ENCODE measurements around the gene MAP3K12.
"Not testable (repeated sequence)": the region's sequence is repeated elsewhere in the genome, so short reads cannot be mapped to it uniquely, and the experiment has no call there.

The MAP3K12 gene

GRCh38 chr12:53481458-53481857 lies 17.8 kb downstream of the MAP3K12 start:
- not testable (repeated sequence) for H3K9ac ChIP-seq (ENCODE audit: low read length in 2 of 2); H3K4me3 ChIP-seq (ENCODE audit: low read length in 2 of 2); H3K27me3 ChIP-seq (ENCODE audit: control insufficient read depth in 1 of 2, insufficient read depth in 2 of 2, low read length in 2 of 2); H3K9me3 ChIP-seq (ENCODE audit: control insufficient read depth in 2 of 2, low read length in 2 of 2); H3K4me1 ChIP-seq (ENCODE audit: control insufficient read depth, insufficient read depth, low read length); H3K27ac ChIP-seq (ENCODE audit: low read length)
- peaks cover 48 to 66% of the 10 kb centered on the region in 2 donors for H3K36me3 ChIP-seq (ENCODE audit: control insufficient read depth in 2 of 2, insufficient read depth in 2 of 2, low read length in 2 of 2)

DNA sequence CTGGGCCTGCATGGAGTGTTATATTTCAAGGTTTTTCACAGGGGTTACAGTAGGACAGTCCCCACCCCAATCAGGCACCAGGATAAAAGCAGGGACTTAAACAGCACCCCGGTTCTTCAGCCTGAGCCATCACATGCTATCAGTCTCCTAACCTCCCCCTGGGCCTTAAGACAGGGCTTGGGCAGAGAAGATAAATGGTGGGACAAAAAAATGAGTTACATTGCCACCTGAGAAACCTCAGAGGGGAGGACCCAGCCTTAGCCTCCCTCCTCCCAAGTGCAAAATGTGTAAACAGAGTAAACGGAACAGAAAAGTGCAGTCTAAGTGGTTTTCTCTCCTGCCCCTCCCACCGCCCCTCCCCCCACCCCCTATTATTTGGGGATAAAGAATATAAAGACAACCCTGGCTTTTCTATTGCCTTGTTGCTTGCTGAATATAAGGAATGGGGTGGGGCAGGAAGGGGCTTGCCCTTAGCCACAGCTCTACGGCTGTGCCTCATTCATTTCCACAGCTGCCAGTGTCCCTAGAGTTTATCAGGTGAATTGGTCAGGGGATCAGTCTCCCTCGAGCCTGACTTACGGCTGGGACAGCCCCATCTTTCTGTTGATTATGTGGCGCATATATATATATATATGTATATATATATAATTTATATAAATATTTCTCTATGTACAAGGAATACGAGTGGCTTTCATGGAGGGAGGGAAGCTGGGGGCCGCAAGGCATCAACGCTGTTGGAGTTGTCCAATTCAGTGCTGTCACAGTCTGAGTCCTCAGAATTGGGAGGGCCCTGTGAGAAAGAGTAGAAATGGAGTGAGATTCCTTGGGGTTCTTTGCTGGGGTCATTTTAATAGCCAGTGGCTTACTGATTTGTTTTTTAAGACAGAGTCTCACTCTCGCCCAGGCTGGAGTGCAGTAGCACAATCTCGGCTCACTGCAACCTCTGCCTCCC lies 18.5 kb downstream of the MAP3K12 start:
- H3K4me3 ChIP-seq (ENCODE audit: low read length in 2 of 2), result no peak overlapping the region
- no peak overlapping the region for H3K9ac ChIP-seq (ENCODE audit: low read length in 2 of 2)
- H3K9me3 ChIP-seq (ENCODE audit: control insufficient read depth in 2 of 2, low read length in 2 of 2), result no peaks in the 10 kb centered on the region
- peaks cover 51 to 67% of the 10 kb centered on the region in 2 donors for H3K36me3 ChIP-seq (ENCODE audit: control insufficient read depth in 2 of 2, insufficient read depth in 2 of 2, low read length in 2 of 2)
- H3K4me1 ChIP-seq (ENCODE audit: control insufficient read depth, insufficient read depth, low read length), result no peaks in the 10 kb centered on the region
- no peaks in the 10 kb centered on the region for H3K27me3 ChIP-seq (ENCODE audit: control insufficient read depth in 1 of 2, insufficient read depth in 2 of 2, low read length in 2 of 2)
- no peak overlapping the region for H3K27ac ChIP-seq (ENCODE audit: low read length)

DNA sequence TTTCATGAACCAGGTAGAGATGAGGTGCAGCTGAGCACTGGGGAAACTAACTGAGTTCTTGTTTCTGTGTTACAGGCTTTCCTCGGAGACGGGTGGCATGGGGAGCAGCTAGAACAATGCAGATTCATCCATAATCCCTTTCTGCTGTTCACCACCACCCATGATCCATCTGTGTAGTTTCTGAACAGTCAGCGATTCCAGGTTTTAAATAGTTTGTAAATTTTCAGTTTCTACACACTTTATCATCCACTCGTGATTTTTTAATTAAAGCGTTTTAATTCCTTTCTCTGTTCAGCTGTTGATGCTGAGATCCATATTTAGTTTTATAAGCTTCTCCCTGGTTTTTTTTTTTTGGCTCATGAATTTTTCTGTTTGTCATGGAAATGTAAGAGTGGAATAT lies 19.9 kb downstream of the MAP3K12 start:
- peaks cover 61 to 69% of the 10 kb centered on the region in 2 donors for H3K36me3 ChIP-seq (ENCODE audit: control insufficient read depth in 2 of 2, insufficient read depth in 2 of 2, low read length in 2 of 2)

GRCh38 chr12:53478865-53479264 lies 20.4 kb downstream of the MAP3K12 start:
- Histone ChIP-seq H3K4me3 (ENCODE audit: low read length in 2 of 2) (no peak overlapping the region), H3K27me3 (ENCODE audit: control insufficient read depth in 1 of 2, insufficient read depth in 2 of 2, low read length in 2 of 2) (no peaks in the 10 kb centered on the region), H3K9ac (ENCODE audit: low read length in 2 of 2) (no peak overlapping the region), H3K36me3 (ENCODE audit: control insufficient read depth in 2 of 2, insufficient read depth in 2 of 2, low read length in 2 of 2) (peaks cover 63 to 65% of the 10 kb centered on the region in 2 donors), H3K9me3 (ENCODE audit: control insufficient read depth in 2 of 2, low read length in 2 of 2) (no peaks in the 10 kb centered on the region), H3K4me1 (ENCODE audit: control insufficient read depth, insufficient read depth, low read length) (peaks cover 9% of the 10 kb centered on the region), H3K27ac (ENCODE audit: low read length) (no peak overlapping the region)

More for the DNA sequence above, 19.9 kb downstream of the MAP3K12 start:
- no peak overlapping the region for H3K4me3 ChIP-seq (ENCODE audit: low read length in 2 of 2)
- no peak overlapping the region for H3K27ac ChIP-seq (ENCODE audit: low read length)
- H3K4me1 ChIP-seq (ENCODE audit: control insufficient read depth, insufficient read depth, low read length), result peaks cover 9% of the 10 kb centered on the region
- no peak overlapping the region for H3K9ac ChIP-seq (ENCODE audit: low read length in 2 of 2)
- no peaks in the 10 kb centered on the region for H3K27me3 ChIP-seq (ENCODE audit: control insufficient read depth in 1 of 2, insufficient read depth in 2 of 2, low read length in 2 of 2)
- H3K9me3 ChIP-seq (ENCODE audit: control insufficient read depth in 2 of 2, low read length in 2 of 2), result no peaks in the 10 kb centered on the region

- Histone ChIP-seq H3K36me3 (ENCODE audit: control insufficient read depth in 2 of 2, insufficient read depth in 2 of 2, low read length in 2 of 2) (peaks cover 57 to 67% of the 10 kb centered on the region in 2 donors), H3K9me3 (ENCODE audit: control insufficient read depth in 2 of 2, low read length in 2 of 2) (no peaks in the 10 kb centered on the region), H3K27me3 (ENCODE audit: control insufficient read depth in 1 of 2, insufficient read depth in 2 of 2, low read length in 2 of 2) (no peaks in the 10 kb centered on the region), H3K4me3 (ENCODE audit: low read length in 2 of 2) (no peak overlapping the region), H3K4me1 (ENCODE audit: control insufficient read depth, insufficient read depth, low read length) (peaks cover 11% of the 10 kb centered on the region), H3K9ac (ENCODE audit: low read length in 2 of 2) (no peak overlapping the region), H3K27ac (ENCODE audit: low read length) (no peak overlapping the region)
Measured at GRCh38 chr12:53476769-53477209, 22.5 kb downstream of the MAP3K12 start.

DNA sequence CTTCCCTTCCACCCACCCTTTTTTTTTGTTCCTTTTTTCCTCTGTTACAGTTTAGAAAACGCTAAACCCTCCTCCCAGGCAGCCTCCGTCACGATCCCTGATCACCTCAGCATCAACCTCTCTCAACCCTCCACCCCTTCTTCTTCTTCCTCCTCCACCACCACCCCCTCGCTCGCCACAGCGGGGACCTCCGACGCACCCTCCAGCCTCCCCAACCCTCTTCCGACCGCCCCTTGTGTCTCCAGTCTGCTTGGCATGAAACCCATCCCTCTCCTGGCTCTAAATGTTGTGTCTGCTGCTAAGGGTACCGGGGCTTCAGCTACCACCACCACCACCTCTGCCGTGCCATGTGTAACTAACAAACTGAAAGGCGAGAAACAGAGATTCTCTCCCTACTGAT lies 24.4 kb downstream of the MAP3K12 start:
- H3K27ac ChIP-seq (ENCODE audit: low read length), result no peak overlapping the region
- H3K4me3 ChIP-seq (ENCODE audit: low read length in 2 of 2), result no peak overlapping the region
- H3K4me1 ChIP-seq (ENCODE audit: control insufficient read depth, insufficient read depth, low read length), result peaks cover 14% of the 10 kb centered on the region

DNA sequence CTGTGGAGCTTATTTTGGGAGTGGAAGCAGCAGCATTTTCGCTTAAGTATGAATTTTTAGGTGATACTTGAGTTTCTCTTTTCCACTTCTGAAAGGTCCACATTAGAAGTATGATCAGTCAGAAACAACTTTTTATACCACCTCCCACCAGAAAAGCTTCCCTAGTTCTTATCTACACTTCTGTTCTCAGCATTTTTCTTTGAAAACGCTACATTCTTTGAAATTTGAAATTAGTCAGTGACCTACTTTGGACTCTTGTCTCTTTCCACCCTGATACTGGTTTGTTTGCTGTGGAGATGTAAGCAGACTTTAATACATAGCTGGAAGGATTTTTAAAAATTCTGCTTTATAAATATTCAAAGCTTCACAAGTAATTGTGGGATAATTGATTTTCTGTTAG lies 25.2 kb downstream of the MAP3K12 start:
- no peak overlapping the region for H3K9ac ChIP-seq (ENCODE audit: low read length in 2 of 2)
- no peaks in the 10 kb centered on the region for H3K9me3 ChIP-seq (ENCODE audit: control insufficient read depth in 2 of 2, low read length in 2 of 2)
- H3K4me1 ChIP-seq (ENCODE audit: control insufficient read depth, insufficient read depth, low read length), result peaks cover 14% of the 10 kb centered on the region
- no peak overlapping the region for H3K27ac ChIP-seq (ENCODE audit: low read length)
- no peaks in the 10 kb centered on the region for H3K27me3 ChIP-seq (ENCODE audit: control insufficient read depth in 1 of 2, insufficient read depth in 2 of 2, low read length in 2 of 2)
- H3K36me3 ChIP-seq (ENCODE audit: control insufficient read depth in 2 of 2, insufficient read depth in 2 of 2, low read length in 2 of 2), result peaks cover 58 to 71% of the 10 kb centered on the region in 2 donors
- no peak overlapping the region for H3K4me3 ChIP-seq (ENCODE audit: low read length in 2 of 2)

More for the DNA sequence above, 24.4 kb downstream of the MAP3K12 start:
- H3K36me3 ChIP-seq (ENCODE audit: control insufficient read depth in 2 of 2, insufficient read depth in 2 of 2, low read length in 2 of 2), result peaks cover 55 to 65% of the 10 kb centered on the region in 2 donors
- H3K27me3 ChIP-seq (ENCODE audit: control insufficient read depth in 1 of 2, insufficient read depth in 2 of 2, low read length in 2 of 2), result no peaks in the 10 kb centered on the region
- no peak overlapping the region for H3K9ac ChIP-seq (ENCODE audit: low read length in 2 of 2)
- no peaks in the 10 kb centered on the region for H3K9me3 ChIP-seq (ENCODE audit: control insufficient read depth in 2 of 2, low read length in 2 of 2)

DNA sequence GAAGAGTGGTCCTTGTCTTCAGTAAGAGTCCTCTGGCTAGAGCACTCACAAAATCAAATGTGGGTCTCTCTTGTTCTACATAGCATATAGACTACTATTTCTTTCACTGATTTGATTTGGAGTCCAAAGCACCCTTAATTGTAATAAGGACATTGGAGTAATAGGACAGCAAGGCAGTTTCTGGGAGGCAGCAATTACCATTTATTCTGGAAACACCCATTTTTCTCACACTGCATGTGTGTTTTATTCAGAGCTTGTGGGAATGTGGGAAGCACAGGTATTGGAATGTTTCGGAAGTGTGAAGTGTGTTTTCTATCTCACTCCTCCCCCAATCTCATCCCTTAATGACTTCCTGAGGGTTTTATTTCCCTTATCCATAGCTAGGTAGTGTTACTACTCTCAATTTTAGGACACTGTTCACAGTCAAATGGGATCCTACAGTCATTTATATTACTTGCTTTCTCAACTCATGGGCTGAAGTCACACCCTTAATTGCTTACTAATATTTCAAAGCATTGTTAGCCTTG lies 27.1 kb downstream of the MAP3K12 start:
- Histone ChIP-seq H3K27me3 (ENCODE audit: control insufficient read depth in 1 of 2, insufficient read depth in 2 of 2, low read length in 2 of 2) (no peaks in the 10 kb centered on the region), H3K27ac (ENCODE audit: low read length) (no peak overlapping the region), H3K9me3 (ENCODE audit: control insufficient read depth in 2 of 2, low read length in 2 of 2) (no peaks in the 10 kb centered on the region), H3K4me1 (ENCODE audit: control insufficient read depth, insufficient read depth, low read length) (peaks cover 14% of the 10 kb centered on the region), H3K36me3 (ENCODE audit: control insufficient read depth in 2 of 2, insufficient read depth in 2 of 2, low read length in 2 of 2) (peaks cover 74 to 85% of the 10 kb centered on the region in 2 donors), H3K4me3 (ENCODE audit: low read length in 2 of 2) (no peak overlapping the region), H3K9ac (ENCODE audit: low read length in 2 of 2) (no peak overlapping the region)

DNA sequence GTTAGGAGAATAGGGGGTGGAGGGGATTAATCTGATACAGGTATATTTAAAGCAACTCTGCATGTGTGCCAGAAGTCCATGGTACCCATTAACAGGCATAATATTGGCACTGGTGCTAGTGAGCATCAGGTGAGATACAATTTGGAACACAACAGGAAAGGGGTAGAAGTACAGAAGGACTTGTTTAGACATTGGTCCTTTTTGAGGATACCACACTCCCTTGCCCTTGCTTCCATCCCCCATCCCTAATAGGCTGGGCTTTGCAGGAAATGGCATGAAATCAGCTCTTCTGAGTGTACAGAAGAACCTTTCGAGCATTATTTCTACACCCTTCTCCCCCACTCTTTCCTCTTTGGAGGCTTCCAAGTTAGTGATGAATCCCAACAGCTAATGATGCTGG lies 31.0 kb downstream of the MAP3K12 start:
- no peak overlapping the region for H3K9ac ChIP-seq (ENCODE audit: low read length in 2 of 2)
- H3K27me3 ChIP-seq (ENCODE audit: control insufficient read depth in 1 of 2, insufficient read depth in 2 of 2, low read length in 2 of 2), result no peaks in the 10 kb centered on the region
- H3K4me1 ChIP-seq (ENCODE audit: control insufficient read depth, insufficient read depth, low read length), result peaks cover 11% of the 10 kb centered on the region
- H3K9me3 ChIP-seq (ENCODE audit: control insufficient read depth in 2 of 2, low read length in 2 of 2), result no peaks in the 10 kb centered on the region
- no peak overlapping the region for H3K27ac ChIP-seq (ENCODE audit: low read length)
- peaks cover 80 to 82% of the 10 kb centered on the region in 2 donors for H3K36me3 ChIP-seq (ENCODE audit: control insufficient read depth in 2 of 2, insufficient read depth in 2 of 2, low read length in 2 of 2)
- no peak overlapping the region for H3K4me3 ChIP-seq (ENCODE audit: low read length in 2 of 2)

DNA sequence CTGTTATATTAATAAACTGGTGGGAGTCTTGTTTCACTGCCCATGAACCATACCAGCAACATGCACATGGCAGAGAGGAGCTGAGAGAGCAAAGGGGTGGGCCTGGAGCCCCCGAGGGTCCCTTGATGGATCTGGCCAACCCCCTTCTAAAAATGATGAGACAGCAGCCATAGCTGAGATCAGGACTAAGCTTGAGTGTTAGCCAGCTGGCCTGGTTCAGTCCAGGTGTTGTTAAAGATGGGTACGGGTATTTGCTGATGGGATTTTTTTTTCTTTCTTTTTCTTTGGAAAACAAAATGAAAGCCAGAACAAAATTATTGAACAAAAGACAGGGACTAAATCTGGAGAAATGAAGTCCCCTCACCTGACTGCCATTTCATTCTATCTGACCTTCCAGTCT lies 31.4 kb downstream of the MAP3K12 start:
- Histone ChIP-seq H3K4me3 (ENCODE audit: low read length in 2 of 2) (no peak overlapping the region), H3K9me3 (ENCODE audit: control insufficient read depth in 2 of 2, low read length in 2 of 2) (no peaks in the 10 kb centered on the region), H3K9ac (ENCODE audit: low read length in 2 of 2) (no peak overlapping the region), H3K27me3 (ENCODE audit: control insufficient read depth in 1 of 2, insufficient read depth in 2 of 2, low read length in 2 of 2) (no peaks in the 10 kb centered on the region), H3K36me3 (ENCODE audit: control insufficient read depth in 2 of 2, insufficient read depth in 2 of 2, low read length in 2 of 2) (peaks cover 84 to 86% of the 10 kb centered on the region in 2 donors), H3K27ac (ENCODE audit: low read length) (no peak overlapping the region), H3K4me1 (ENCODE audit: control insufficient read depth, insufficient read depth, low read length) (peaks cover 13% of the 10 kb centered on the region)

DNA sequence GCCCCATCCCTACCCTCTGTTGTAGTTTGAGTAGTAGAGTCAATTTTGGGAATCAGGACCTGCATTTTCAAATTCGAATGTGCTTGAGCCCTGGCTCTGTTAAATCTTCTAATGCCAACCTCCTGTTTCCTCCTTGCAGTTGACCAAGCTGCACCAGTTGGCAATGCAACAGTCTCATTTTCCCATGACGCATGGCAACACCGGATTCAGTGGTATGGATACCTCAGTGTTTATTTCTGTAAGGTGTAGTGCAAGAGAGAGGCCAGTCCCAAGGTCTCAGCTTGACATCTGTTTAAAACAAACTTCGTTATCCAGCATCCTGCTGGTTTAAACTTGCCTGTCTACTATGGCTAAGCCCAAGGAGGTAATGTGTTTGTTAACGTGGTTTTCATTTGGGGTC lies 32.2 kb downstream of the MAP3K12 start:
- Histone ChIP-seq H3K4me3 (ENCODE audit: low read length in 2 of 2) (no peak overlapping the region), H3K9ac (ENCODE audit: low read length in 2 of 2) (no peak overlapping the region), H3K27me3 (ENCODE audit: control insufficient read depth in 1 of 2, insufficient read depth in 2 of 2, low read length in 2 of 2) (no peaks in the 10 kb centered on the region), H3K4me1 (ENCODE audit: control insufficient read depth, insufficient read depth, low read length) (peaks cover 16% of the 10 kb centered on the region), H3K27ac (ENCODE audit: low read length) (no peak overlapping the region), H3K9me3 (ENCODE audit: control insufficient read depth in 2 of 2, low read length in 2 of 2) (no peaks in the 10 kb centered on the region), H3K36me3 (ENCODE audit: control insufficient read depth in 2 of 2, insufficient read depth in 2 of 2, low read length in 2 of 2) (peaks cover 83 to 86% of the 10 kb centered on the region in 2 donors)

Data from stomach smooth muscle (tissue), 2 donors.